ENCODE results near the gene TIAM2. TPM values are rescaled to one million over a fixed set of nuclear protein-coding genes. Genes with fewer than 3 reads are reported as not detected.

Gene TIAM2
- total and polyA plus RNA-seq, 8 donors, result 1.1 to 44.2 (median 5.5) TPM

GRCh38 chr6:155120034-155120433 lies 124.9 kb downstream of the TIAM2 start:
- H3K4me3 ChIP-seq, result no peak overlapping the region
- DNase-seq, result no peak
- peaks cover 0 to 10% (median 0%) of the 10 kb centered on the region in 4 donors for H3K4me1 ChIP-seq
- no peaks in the 10 kb centered on the region for H3K27me3 ChIP-seq
- WGBS, 5 donors, result 76 to 97% (median 87%) methylated on average over 6 of the region's 6 CpGs
- H3K9me3 ChIP-seq, result no peaks in the 10 kb centered on the region
- no peak overlapping the region for H3K27ac ChIP-seq
- H3K36me3 ChIP-seq, result no peaks in the 10 kb centered on the region
- intact Hi-C loops (cut with DNase I; ENCODE audit: low total_unique reads), result no loop called here
- no peak for TF ChIP-seq POLR2A (IDR thresholded peaks at IDR 0.05)

- Histone ChIP-seq H3K9me3 (no peaks in the 10 kb centered on the region), H3K27ac (peak overlapping the region in 1 of 5 donors; percentile 11), H3K4me1 (peaks cover 0 to 10% (median 0%) of the 10 kb centered on the region in 4 donors), H3K36me3 (no peaks in the 10 kb centered on the region), H3K4me3 (peak overlapping the region in 1 of 4 donors; percentile 11), H3K27me3 (no peaks in the 10 kb centered on the region)
- TF ChIP-seq, protein P1, sequence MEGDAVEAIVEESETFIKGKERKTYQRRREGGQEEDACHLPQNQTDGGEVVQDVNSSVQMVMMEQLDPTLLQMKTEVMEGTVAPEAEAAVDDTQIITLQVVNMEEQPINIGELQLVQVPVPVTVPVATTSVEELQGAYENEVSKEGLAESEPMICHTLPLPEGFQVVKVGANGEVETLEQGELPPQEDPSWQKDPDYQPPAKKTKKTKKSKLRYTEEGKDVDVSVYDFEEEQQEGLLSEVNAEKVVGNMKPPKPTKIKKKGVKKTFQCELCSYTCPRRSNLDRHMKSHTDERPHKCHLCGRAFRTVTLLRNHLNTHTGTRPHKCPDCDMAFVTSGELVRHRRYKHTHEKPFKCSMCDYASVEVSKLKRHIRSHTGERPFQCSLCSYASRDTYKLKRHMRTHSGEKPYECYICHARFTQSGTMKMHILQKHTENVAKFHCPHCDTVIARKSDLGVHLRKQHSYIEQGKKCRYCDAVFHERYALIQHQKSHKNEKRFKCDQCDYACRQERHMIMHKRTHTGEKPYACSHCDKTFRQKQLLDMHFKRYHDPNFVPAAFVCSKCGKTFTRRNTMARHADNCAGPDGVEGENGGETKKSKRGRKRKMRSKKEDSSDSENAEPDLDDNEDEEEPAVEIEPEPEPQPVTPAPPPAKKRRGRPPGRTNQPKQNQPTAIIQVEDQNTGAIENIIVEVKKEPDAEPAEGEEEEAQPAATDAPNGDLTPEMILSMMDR (IDR thresholded peaks at IDR 0.05), result no peak
- TF ChIP-seq POLR2A (IDR thresholded peaks at IDR 0.05), result no peak
- no peak for TF ChIP-seq EP300 (IDR thresholded peaks at IDR 0.05)
- no peak for TF ChIP-seq POLR2AphosphoS5 (IDR thresholded peaks at IDR 0.05)
- DNase-seq, result no peak
- intact Hi-C loops (cut with DNase I; ENCODE audit: low total_unique reads), result no loop called here
- 70 to 77% (median 72%) methylated on average over 4 of the region's 4 CpGs for WGBS, 5 donors
These were observed 126.2 kb downstream of the TIAM2 start for GRCh38 chr6:155121294-155121693.

DNA sequence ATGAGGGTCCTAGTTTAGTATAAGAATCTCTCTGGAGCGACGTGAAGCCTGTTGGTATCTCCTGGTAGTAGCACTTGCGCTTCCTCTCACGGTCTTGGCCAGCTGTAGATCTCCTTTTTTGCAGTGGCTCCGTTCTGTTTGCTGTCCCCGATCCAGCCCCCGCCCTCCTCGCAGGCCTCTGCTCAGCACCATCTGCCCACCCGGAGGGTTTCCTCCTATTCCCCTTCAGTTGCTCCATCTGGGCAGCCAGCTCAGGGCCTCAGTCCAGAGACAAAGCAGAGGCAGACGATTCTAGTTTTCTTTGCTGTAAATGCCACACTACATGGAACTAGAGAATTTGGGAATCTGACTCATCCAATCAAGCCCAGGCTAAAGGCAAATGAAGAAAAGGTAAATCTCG lies 126.6 kb downstream of the TIAM2 start:
- Histone ChIP-seq H3K27me3 (no peaks in the 10 kb centered on the region), H3K27ac (peak overlapping the region in 1 of 5 donors; percentile 11), H3K36me3 (no peaks in the 10 kb centered on the region), H3K9me3 (no peaks in the 10 kb centered on the region), H3K4me3 (peak overlapping the region in 1 of 4 donors; percentile 11), H3K4me1 (peaks cover 0 to 10% (median 0%) of the 10 kb centered on the region in 4 donors)
- WGBS, 5 donors, result 52 to 73% (median 63%) methylated on average over 11 of the region's 11 CpGs
- DNase-seq, result peak in 1 of 2 donors; percentile 60
- TF ChIP-seq EP300 (IDR thresholded peaks at IDR 0.05), result no peak
- TF ChIP-seq POLR2A (IDR thresholded peaks at IDR 0.05), result no peak
- TF ChIP-seq, protein P1 (IDR thresholded peaks at IDR 0.05), result no peak
- TF ChIP-seq POLR2AphosphoS5 (IDR thresholded peaks at IDR 0.05), result no peak
- intact Hi-C loops (cut with DNase I; ENCODE audit: low total_unique reads), result no loop called here

DNA sequence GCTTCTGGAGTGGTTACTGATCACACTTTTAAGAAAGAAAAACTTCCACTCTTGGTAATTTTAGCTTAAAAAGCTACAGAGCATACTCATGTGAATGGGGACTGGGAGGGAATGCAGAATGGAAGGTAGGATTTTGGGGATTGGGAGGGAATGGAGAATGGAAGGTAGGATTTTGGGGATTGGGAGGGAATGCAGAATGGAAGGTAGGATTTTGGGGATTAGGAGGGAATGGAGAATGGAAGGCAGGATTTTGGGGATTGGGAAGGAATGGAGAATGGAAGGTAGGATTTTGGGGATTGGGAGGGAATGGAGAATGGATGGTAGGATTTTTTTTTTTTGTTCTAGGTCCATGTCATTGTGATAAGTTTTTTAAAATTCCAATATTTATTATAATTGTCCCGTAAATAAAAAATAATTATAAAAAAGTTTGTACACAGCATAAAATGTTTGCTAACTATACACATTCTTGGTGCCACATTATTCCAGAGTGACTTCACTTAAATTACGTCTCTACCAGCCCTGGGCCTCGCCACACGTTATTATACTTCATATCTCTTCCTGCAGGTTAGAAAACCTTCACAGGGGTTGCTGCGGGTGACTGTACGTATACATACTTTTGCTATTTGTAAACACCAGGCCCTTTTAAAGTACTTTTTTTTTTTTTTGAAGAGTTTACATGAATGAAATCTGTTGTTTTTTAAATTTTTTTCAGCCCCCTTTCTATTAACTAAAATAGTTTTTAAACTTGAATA lies 127.3 kb downstream of the TIAM2 start:
- Histone ChIP-seq H3K9me3 (no peaks in the 10 kb centered on the region), H3K27ac (peak overlapping the region in 1 of 5 donors; percentile 11), H3K36me3 (no peaks in the 10 kb centered on the region), H3K4me3 (no peak overlapping the region), H3K4me1 (peaks cover 0 to 10% (median 0%) of the 10 kb centered on the region in 4 donors), H3K27me3 (no peaks in the 10 kb centered on the region)
- intact Hi-C loops (cut with DNase I; ENCODE audit: low total_unique reads), result no loop called here
- TF ChIP-seq, protein P1 (IDR thresholded peaks at IDR 0.05), result no peak
- TF ChIP-seq EP300 (IDR thresholded peaks at IDR 0.05) (no peak), POLR2AphosphoS5 (IDR thresholded peaks at IDR 0.05) (no peak), POLR2A (IDR thresholded peaks at IDR 0.05) (no peak)
- WGBS, 5 donors, result 83 to 88% (median 84%) methylated on average over 6 of the region's 6 CpGs
- DNase-seq, result peak in 1 of 2 donors; percentile 37

- Histone ChIP-seq H3K4me1 (peaks cover 0 to 10% (median 0%) of the 10 kb centered on the region in 4 donors), H3K27me3 (no peaks in the 10 kb centered on the region), H3K9me3 (no peaks in the 10 kb centered on the region), H3K36me3 (no peaks in the 10 kb centered on the region), H3K4me3 (no peak overlapping the region), H3K27ac (no peak overlapping the region)
- WGBS, 5 donors, result 94 to 97% (median 96%) methylated on average over 11 of the region's 11 CpGs
- intact Hi-C loops (cut with DNase I; ENCODE audit: low total_unique reads), result no loop called here
- no peak for TF ChIP-seq EP300 (IDR thresholded peaks at IDR 0.05)
- TF ChIP-seq POLR2A (IDR thresholded peaks at IDR 0.05), result no peak
- no peak for TF ChIP-seq POLR2AphosphoS5 (IDR thresholded peaks at IDR 0.05)
- TF ChIP-seq, protein P1 (IDR thresholded peaks at IDR 0.05), result no peak
- no peak for DNase-seq
These were observed 128.4 kb downstream of the TIAM2 start for GRCh38 chr6:155123520-155123919.
